ENCODE results near the gene SCMH1. TPM values are rescaled to one million over a fixed set of nuclear protein-coding genes. Genes with fewer than 3 reads are reported as not detected.

SCMH1 gene
- total RNA-seq, 1 experiment from 2014 or later, result 25.9 TPM

DNA sequence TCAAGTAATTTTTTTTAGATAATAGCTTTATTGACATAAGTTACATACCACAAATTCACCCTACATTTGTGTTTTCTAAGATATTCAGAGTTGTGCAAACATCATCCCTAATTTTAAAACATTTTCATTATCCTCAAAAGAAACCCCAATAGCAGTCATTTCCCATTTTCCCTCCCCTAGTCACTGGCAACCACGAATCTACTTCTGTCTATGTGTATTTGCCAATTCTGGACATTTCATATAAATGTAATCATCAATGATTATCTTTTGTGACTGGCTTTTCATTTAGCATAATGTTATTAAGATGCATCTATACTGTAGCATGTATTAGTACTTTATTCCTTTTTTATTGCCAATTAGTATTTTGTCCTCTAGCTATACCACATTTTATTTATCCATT lies 131.8 kb downstream of the SCMH1 start:
- no peaks in the 10 kb centered on the region for H3K9me3 Mint-ChIP-seq (ENCODE audit: low read depth, unreplicated experiment)

DNA sequence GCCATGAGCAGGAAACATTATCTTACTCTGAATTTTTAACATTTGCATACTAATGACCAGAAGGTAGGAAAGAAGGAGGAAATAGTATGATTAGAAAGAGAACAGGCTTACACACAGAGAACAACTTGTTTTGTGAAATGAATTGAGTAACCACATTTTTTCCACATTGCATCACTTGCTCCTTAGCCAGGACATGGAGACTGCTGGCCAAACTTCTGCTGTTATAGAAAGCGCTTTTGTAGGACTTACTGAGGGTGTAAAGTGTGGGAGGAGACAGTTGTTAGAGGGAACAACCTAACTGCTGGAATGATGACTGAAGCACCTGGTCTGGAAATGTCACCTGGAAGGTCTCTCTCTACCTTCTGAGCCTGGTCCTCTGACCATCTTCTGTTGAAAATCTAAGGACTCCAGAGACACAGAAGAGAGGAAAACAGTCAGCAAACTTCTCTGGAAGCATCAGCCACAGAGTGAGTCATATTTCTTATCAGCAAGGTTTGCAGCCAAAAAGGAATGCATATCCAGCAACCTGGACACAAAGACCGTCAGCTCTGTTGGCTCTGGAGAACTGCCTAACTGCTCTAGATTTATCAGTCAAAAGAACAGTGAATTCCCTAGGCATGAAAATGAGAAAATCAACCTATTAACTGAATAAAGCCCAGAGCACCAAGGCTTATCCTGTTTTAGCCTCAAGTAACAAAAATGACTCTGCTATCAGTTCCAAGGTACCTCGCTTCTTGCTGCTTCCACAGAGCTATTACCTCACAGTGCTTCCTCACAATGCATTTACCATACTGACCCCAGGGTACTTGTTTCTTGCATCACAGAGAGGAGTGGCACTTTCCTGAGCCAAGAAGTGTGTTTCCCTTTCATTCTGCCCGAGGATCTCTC lies 132.6 kb downstream of the SCMH1 start:
- TSS peak; percentile 82 for BruUV-seq (replicated peaks)
- CTCF ChIA-PET, result interaction anchor here (0.6 to 1.5 kb wide), 4 partner anchors 13 to 755 kb away, joined by 3 to 11 read pairs (median 3); no protein-coding TSS in a partner anchor
- Mint-ChIP-seq H3K36me3 (ENCODE audit: insufficient read depth, unreplicated experiment) (peaks cover 17% of the 10 kb centered on the region), H3K4me1 (ENCODE audit: low read depth, unreplicated experiment) (peaks cover 35% of the 10 kb centered on the region), H3K9me3 (ENCODE audit: low read depth, unreplicated experiment) (no peaks in the 10 kb centered on the region), H3K4me3 (ENCODE audit: low read depth, unreplicated experiment) (peak overlapping the region; percentile 56), H3K27me3 (ENCODE audit: unreplicated experiment) (no peaks in the 10 kb centered on the region), H3K27ac (ENCODE audit: unreplicated experiment) (peak overlapping the region; percentile 99)
- intact Hi-C loops (cut with micrococcal nuclease; ENCODE audit: unreplicated experiment), result loop anchor here (2.0 kb wide), 1 partner anchor 13 kb away; no protein-coding TSS in a partner anchor
- peak; percentile 57 for DNase-seq
- TF ChIP-seq, protein P1, sequence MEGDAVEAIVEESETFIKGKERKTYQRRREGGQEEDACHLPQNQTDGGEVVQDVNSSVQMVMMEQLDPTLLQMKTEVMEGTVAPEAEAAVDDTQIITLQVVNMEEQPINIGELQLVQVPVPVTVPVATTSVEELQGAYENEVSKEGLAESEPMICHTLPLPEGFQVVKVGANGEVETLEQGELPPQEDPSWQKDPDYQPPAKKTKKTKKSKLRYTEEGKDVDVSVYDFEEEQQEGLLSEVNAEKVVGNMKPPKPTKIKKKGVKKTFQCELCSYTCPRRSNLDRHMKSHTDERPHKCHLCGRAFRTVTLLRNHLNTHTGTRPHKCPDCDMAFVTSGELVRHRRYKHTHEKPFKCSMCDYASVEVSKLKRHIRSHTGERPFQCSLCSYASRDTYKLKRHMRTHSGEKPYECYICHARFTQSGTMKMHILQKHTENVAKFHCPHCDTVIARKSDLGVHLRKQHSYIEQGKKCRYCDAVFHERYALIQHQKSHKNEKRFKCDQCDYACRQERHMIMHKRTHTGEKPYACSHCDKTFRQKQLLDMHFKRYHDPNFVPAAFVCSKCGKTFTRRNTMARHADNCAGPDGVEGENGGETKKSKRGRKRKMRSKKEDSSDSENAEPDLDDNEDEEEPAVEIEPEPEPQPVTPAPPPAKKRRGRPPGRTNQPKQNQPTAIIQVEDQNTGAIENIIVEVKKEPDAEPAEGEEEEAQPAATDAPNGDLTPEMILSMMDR (IDR thresholded peaks at IDR 0.05; ENCODE audit: unreplicated experiment), result no peak

More for the DNA sequence above, 131.8 kb downstream of the SCMH1 start:
- BruUV-seq (replicated peaks), result no TSS peak
- CTCF ChIA-PET, result interaction anchor here (0.6 to 1.5 kb wide), 3 partner anchors 13 to 754 kb away, joined by 3 to 11 read pairs (median 3); no protein-coding TSS in a partner anchor
- no peak for DNase-seq
- no peaks in the 10 kb centered on the region for H3K27me3 Mint-ChIP-seq (ENCODE audit: unreplicated experiment)
- H3K4me1 Mint-ChIP-seq (ENCODE audit: low read depth, unreplicated experiment), result peaks cover 35% of the 10 kb centered on the region
- H3K27ac Mint-ChIP-seq (ENCODE audit: unreplicated experiment), result peak overlapping the region; percentile 99
- intact Hi-C loops (cut with micrococcal nuclease; ENCODE audit: unreplicated experiment), result no loop called here
- TF ChIP-seq, protein P1 (IDR thresholded peaks at IDR 0.05; ENCODE audit: unreplicated experiment), result no peak
- peak overlapping the region; percentile 56 for H3K4me3 Mint-ChIP-seq (ENCODE audit: low read depth, unreplicated experiment)
- peaks cover 17% of the 10 kb centered on the region for H3K36me3 Mint-ChIP-seq (ENCODE audit: insufficient read depth, unreplicated experiment)

DNA sequence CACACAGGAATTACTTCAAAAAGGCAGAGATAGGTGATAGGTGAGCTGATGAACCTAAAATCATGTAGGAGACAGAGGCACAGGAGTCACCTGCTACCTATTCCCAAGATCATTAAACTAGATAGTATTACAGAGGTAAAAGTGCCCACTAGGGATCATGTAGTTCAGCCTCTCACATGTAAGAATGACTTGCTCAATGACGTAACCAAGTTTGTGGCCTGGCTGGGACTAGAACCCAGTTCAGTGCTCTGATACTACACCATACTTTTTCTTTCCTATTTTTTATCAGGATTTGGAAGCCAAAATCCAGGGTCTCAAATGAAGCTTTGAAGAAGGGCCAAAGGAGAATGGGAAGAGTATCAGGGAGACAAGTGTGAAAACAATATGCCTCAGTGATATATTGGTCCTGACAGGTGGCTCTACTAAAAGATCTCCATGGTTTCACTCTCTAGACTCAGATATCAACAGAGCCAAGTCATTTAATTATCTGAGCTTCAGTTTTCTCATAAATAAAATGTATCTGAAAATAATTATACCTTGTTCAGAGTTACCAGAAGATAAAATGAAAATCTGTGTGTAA lies 133.3 kb downstream of the SCMH1 start:
- Mint-ChIP-seq H3K4me1 (ENCODE audit: low read depth, unreplicated experiment) (peaks cover 35% of the 10 kb centered on the region), H3K27ac (ENCODE audit: unreplicated experiment) (peak overlapping the region; percentile 99), H3K27me3 (ENCODE audit: unreplicated experiment) (no peaks in the 10 kb centered on the region), H3K36me3 (ENCODE audit: insufficient read depth, unreplicated experiment) (peaks cover 17% of the 10 kb centered on the region), H3K9me3 (ENCODE audit: low read depth, unreplicated experiment) (no peaks in the 10 kb centered on the region), H3K4me3 (ENCODE audit: low read depth, unreplicated experiment) (peak overlapping the region; percentile 56)
- TF ChIP-seq, protein P1 (IDR thresholded peaks at IDR 0.05; ENCODE audit: unreplicated experiment), result no peak
- BruUV-seq (replicated peaks), result no TSS peak
- intact Hi-C loops (cut with micrococcal nuclease; ENCODE audit: unreplicated experiment), result loop anchor here (2.0 kb wide), 1 partner anchor 14 kb away; no protein-coding TSS in a partner anchor
- DNase-seq, result no peak
- CTCF ChIA-PET, result interaction anchor here (0.5 to 1.5 kb wide), 4 partner anchors 14 to 851 kb away, joined by 3 to 11 read pairs (median 6); no protein-coding TSS in a partner anchor

DNA sequence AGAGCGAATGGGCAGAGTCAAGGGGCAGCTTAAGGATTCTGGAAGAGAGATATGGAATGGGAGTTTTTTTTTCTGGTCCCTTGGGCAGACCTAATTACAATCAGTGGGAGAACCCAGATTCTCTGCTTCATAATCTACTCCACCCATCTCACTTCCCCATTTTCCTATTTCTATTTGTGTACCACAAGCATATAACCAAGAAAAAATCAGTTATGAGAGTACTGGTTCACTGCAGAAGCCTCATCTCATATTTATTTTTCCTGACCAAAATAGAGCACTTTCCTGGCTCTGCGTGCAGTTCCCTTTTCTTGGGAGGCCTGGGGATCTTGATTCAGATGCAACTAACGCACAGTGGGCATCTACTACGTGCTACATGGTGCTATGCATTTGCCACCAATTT lies 138.3 kb downstream of the SCMH1 start:
- intact Hi-C loops (cut with micrococcal nuclease; ENCODE audit: unreplicated experiment), result no loop called here
- no TSS peak for BruUV-seq (replicated peaks)
- Mint-ChIP-seq H3K36me3 (ENCODE audit: insufficient read depth, unreplicated experiment) (peaks cover 3% of the 10 kb centered on the region), H3K27me3 (ENCODE audit: unreplicated experiment) (no peaks in the 10 kb centered on the region), H3K27ac (ENCODE audit: unreplicated experiment) (no peak overlapping the region), H3K9me3 (ENCODE audit: low read depth, unreplicated experiment) (no peaks in the 10 kb centered on the region), H3K4me3 (ENCODE audit: low read depth, unreplicated experiment) (no peak overlapping the region), H3K4me1 (ENCODE audit: low read depth, unreplicated experiment) (peaks cover 20% of the 10 kb centered on the region)
- TF ChIP-seq, protein P1 (IDR thresholded peaks at IDR 0.05; ENCODE audit: unreplicated experiment), result no peak
- CTCF ChIA-PET, result interaction anchor here (1.9 kb wide), 1 partner anchor 20 kb away, joined by 6 read pairs; no protein-coding TSS in a partner anchor
- no peak for DNase-seq
